OCI-LY1 (cell line): Measurements from ENCODE around the gene VTI1A.
"Not testable (repeated sequence)": the region's sequence is repeated elsewhere in the genome, so short reads cannot be mapped to it uniquely, and the experiment has no call there.

Experiments used
- H2AFZ ChIP-seq: fragments of 200-600 bp; sonication (generic), shearing (Covaris generic); 2 replicates; pipeline ENCODE4 v1.6.0; 2014; ENCODE audit warnings: antibody characterized with exemption, mild to moderate bottlenecking, low read length
- H3F3A ChIP-seq: fragments of 200-600 bp; sonication (generic), shearing (Covaris generic); 2 replicates; pipeline ENCODE4 v1.6.0; 2014; ENCODE audit warnings: mild to moderate bottlenecking, antibody characterized with exemption, low read length, moderate library complexity; ENCODE audit not compliant: insufficient read depth
- H3K27ac ChIP-seq: fragments of 200-600 bp; sonication (generic); 2 replicates; pipeline ENCODE4 v1.5.1; 2014; ENCODE audit warnings: low read length, mixed run types, mild to moderate bottlenecking, low read depth; ENCODE audit not compliant: poor library complexity, severe bottlenecking
- H3K27me3 ChIP-seq: fragments of 200-600 bp; sonication (generic); 2 replicates; pipeline ENCODE4 v1.6.0; 2014; ENCODE audit warnings: antibody characterized with exemption, mild to moderate bottlenecking, low read length, moderate library complexity; ENCODE audit not compliant: insufficient read depth
- H3K36me3 ChIP-seq: fragments of 200-600 bp; sonication (generic); 2 replicates; pipeline ENCODE4 v1.6.1; 2014; ENCODE audit warnings: mild to moderate bottlenecking, antibody characterized with exemption, low read length, moderate library complexity, mixed read lengths; ENCODE audit not compliant: insufficient read depth
- H3K4me1 ChIP-seq: fragments of 200-600 bp; sonication (generic); 2 replicates; pipeline ENCODE4 v1.5.1; 2014; ENCODE audit warnings: mild to moderate bottlenecking, low read length, moderate library complexity; ENCODE audit not compliant: insufficient read depth, severe bottlenecking
- H3K4me2 ChIP-seq: fragments of 200-600 bp; sonication (generic), shearing (Covaris generic); 2 replicates; pipeline ENCODE4 v1.6.1; 2014; ENCODE audit warnings: low read length
- H3K4me3 ChIP-seq: fragments of 200-600 bp; sonication (generic); 2 replicates; pipeline ENCODE4 v1.5.1; 2014; ENCODE audit warnings: low read length, low read depth, mild to moderate bottlenecking, mixed read lengths; ENCODE audit not compliant: poor library complexity, severe bottlenecking
- H3K79me2 ChIP-seq: fragments of 200-600 bp; shearing (Covaris generic); 2 replicates; pipeline ENCODE4 v1.6.1; 2016; ENCODE audit warnings: mixed run types, low read length, mixed read lengths; ENCODE audit not compliant: insufficient read depth
- H3K9ac ChIP-seq: fragments of 200-600 bp; sonication (generic), shearing (Covaris generic); 2 replicates; pipeline ENCODE4 v1.6.1; 2014; ENCODE audit warnings: mild to moderate bottlenecking, low read length, mixed read lengths
- H3K9me2 ChIP-seq: fragments of 200-600 bp; sonication (generic), shearing (Covaris generic); 2 replicates; pipeline ENCODE4 v1.6.1; 2014; ENCODE audit warnings: low read depth, mild to moderate bottlenecking, low read length, mixed read lengths
- H3K9me3 ChIP-seq: fragments of 200-600 bp; shearing (Covaris generic); 2 replicates; pipeline ENCODE4 v1.6.1; 2014; ENCODE audit warnings: low read length, mixed read lengths
- H4K20me1 ChIP-seq: fragments of 200-600 bp; sonication (generic), shearing (Covaris generic); 2 replicates; pipeline ENCODE4 v1.6.0; 2016; ENCODE audit warnings: mild to moderate bottlenecking, low read length; ENCODE audit not compliant: insufficient read depth
- EZH2 ChIP-seq: fragments of 200-600 bp; sonication (generic), shearing (Covaris generic); IDR thresholded peaks from 2 replicates; pipeline ENCODE4 v1.8.0; 2017; ENCODE audit warnings: borderline replicate concordance, mixed run types, mild to moderate bottlenecking, antibody characterized with exemption, low read length, moderate library complexity, mixed read lengths
- TF ChIP-seq, protein P1 (sequence below): fragments of 200-600 bp; sonication (generic), shearing (Covaris generic); IDR thresholded peaks from 2 replicates; pipeline ENCODE4 v1.5.1; 2017; ENCODE audit warnings: mild to moderate bottlenecking, antibody characterized with exemption, low read length, moderate library complexity, mixed read lengths

Gene VTI1A

DNA sequence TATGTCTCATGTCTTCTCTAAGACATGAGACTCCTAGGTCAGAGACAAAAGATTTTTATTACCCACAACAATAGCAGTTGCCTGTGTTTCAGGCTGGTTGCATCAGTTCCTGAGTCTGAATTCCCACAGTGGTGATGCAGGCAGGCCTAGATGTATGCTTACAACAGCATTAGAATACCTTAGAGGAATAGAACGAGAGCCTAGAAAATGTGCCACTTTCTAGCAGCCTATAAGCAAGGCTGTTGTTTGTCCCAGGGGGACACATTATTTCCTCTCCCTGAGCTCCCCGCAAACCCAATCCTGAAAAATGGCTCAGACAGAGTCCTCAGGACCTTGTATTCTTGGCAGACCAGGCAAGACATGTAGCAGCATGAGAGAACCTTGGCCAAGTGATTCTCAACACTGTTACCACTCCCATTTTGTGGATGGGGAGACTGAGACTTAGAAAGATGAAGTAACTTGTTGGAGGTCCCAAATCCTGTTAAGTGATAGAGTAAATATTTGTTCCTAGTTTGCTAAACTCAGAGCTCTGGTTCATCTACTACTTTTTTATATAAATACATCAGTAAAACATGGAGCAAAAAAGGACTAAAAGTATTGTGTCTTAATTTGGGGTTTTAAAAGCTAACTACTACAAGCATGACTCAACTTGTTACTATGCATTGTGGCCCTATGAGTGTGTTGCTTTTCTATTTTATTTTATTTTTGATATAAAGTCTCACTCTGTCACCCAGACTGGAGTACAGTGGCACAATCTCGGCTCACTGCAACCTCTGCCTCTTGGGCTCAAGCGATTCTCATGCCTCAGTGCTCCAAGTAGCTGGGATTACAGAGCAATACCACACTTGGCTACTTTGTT, 14.2 kb downstream of the VTI1A start:
- Histone ChIP-seq H3K9me3 (no peaks in the 10 kb centered on the region), H3F3A (no peaks in the 10 kb centered on the region), H3K9ac (no peak overlapping the region), H3K9me2 (no peaks in the 10 kb centered on the region), H3K4me1 (no peaks in the 10 kb centered on the region), H2AFZ (no peak overlapping the region), H3K27ac (no peak overlapping the region), H3K36me3 (peaks cover 36% of the 10 kb centered on the region), H3K4me2 (no peak overlapping the region), H3K4me3 (no peak overlapping the region), H3K27me3 (no peaks in the 10 kb centered on the region), H4K20me1 (no peaks in the 10 kb centered on the region), H3K79me2 (peaks cover 3% of the 10 kb centered on the region; the same call in 1 of the 2 replicates)
- TF ChIP-seq EZH2, result no peak
- TF ChIP-seq, protein P1, sequence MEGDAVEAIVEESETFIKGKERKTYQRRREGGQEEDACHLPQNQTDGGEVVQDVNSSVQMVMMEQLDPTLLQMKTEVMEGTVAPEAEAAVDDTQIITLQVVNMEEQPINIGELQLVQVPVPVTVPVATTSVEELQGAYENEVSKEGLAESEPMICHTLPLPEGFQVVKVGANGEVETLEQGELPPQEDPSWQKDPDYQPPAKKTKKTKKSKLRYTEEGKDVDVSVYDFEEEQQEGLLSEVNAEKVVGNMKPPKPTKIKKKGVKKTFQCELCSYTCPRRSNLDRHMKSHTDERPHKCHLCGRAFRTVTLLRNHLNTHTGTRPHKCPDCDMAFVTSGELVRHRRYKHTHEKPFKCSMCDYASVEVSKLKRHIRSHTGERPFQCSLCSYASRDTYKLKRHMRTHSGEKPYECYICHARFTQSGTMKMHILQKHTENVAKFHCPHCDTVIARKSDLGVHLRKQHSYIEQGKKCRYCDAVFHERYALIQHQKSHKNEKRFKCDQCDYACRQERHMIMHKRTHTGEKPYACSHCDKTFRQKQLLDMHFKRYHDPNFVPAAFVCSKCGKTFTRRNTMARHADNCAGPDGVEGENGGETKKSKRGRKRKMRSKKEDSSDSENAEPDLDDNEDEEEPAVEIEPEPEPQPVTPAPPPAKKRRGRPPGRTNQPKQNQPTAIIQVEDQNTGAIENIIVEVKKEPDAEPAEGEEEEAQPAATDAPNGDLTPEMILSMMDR, result no peak

DNA sequence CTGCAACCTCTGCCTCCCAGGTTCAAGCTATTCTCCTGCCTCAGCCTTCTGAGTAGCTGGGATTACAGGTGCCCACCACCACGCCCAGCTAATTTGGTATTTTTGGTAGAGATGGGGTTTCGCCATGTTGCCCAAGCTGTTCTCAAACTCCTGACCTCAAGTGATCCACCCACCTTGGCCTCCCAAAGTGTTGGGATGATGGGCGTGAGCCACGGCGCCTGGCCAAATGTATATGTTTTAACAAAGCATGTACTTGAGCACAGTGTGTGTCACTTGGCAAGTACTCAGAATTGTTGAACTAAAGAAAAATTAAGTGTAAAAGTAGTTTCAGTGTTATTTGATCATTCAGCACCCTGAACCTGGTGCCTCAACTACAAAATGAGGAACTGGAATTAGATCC, 17.1 kb downstream of the VTI1A start:
- not testable (repeated sequence) for H3K27me3 ChIP-seq, H2AFZ ChIP-seq, H3K4me2 ChIP-seq, H3K4me3 ChIP-seq, H3K27ac ChIP-seq, H3K4me1 ChIP-seq, H4K20me1 ChIP-seq, H3K9me2 ChIP-seq, H3K9ac ChIP-seq, H3K9me3 ChIP-seq, H3F3A ChIP-seq, H3K79me2 ChIP-seq
- peaks cover 42% of the 10 kb centered on the region for H3K36me3 ChIP-seq

DNA sequence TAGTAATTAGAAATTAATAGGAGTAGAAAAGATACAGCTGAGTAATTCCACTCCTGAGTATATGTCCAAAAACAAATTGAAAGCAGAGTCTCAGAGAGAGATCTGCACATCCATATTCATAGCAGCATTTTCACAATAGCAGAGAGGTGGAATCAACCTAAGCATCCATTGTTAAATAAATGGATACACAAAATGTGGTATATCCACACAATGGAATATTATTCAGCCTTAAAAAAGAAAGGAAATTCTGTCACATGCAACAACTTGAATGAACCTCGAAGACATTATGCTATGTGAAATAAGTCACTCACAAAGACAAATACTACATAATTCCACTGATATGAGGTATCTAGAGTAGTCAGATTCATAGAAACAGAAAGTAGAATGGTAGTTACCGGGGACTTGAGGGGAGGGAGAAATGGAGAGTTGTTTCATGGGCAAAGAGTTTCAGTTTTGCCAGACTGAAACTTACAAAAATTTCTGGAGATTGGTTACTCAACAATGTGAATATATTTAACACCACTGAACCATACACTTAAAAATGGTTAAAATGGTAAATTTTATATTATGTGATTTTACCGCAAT, 18.4 kb downstream of the VTI1A start:
- H3K4me3 ChIP-seq, result no peak overlapping the region
- no peak overlapping the region for H3K4me2 ChIP-seq
- no peaks in the 10 kb centered on the region for H3K9me3 ChIP-seq
- H3K4me1 ChIP-seq, result no peaks in the 10 kb centered on the region
- no peaks in the 10 kb centered on the region for H4K20me1 ChIP-seq
- H3F3A ChIP-seq, result no peaks in the 10 kb centered on the region
- no peak overlapping the region for H2AFZ ChIP-seq
- TF ChIP-seq, protein P1, result no peak
- TF ChIP-seq EZH2, result no peak
- H3K9me2 ChIP-seq, result no peaks in the 10 kb centered on the region
- no peaks in the 10 kb centered on the region for H3K27me3 ChIP-seq
- H3K79me2 ChIP-seq, result no peaks in the 10 kb centered on the region
- H3K27ac ChIP-seq, result no peak overlapping the region
- H3K9ac ChIP-seq, result no peak overlapping the region
- peaks cover 42% of the 10 kb centered on the region for H3K36me3 ChIP-seq

DNA sequence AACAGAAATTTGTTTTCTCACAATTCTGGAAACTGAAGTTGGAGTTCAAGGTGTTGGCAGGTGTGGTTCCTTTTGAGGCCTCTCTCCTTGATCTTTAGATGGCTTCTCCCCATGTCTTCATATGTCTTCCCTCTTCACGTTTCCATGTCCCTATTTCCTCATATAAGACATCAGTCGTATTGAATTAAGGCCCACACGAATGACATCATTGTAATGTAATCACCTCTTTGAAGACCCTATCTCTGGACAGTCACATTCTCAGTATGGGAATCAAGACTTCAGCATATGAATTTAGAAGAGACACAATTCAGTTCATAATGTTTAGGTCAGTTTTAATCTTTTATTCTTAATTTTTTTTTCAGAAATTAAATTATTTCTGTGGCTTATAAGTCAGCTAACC, 19.8 kb downstream of the VTI1A start:
- Histone ChIP-seq H3K9me2 (no peaks in the 10 kb centered on the region), H3K9me3 (no peaks in the 10 kb centered on the region), H3K27ac (no peak overlapping the region), H3K4me3 (no peak overlapping the region), H3K79me2 (no peaks in the 10 kb centered on the region), H3F3A (no peaks in the 10 kb centered on the region), H2AFZ (no peak overlapping the region), H3K36me3 (peaks cover 36% of the 10 kb centered on the region), H3K4me1 (no peaks in the 10 kb centered on the region), H4K20me1 (no peaks in the 10 kb centered on the region), H3K27me3 (no peaks in the 10 kb centered on the region), H3K9ac (no peak overlapping the region), H3K4me2 (no peak overlapping the region)
- no peak for TF ChIP-seq EZH2
- TF ChIP-seq, protein P1, result no peak
